ENCODE data around the gene PLOD3. TPM values are rescaled to one million over a fixed set of nuclear protein-coding genes. Genes with fewer than 3 reads are reported as not detected.

The PLOD3 gene
- total RNA-seq, 2 donors from 2014 or later = 31.5 to 55.9 TPM

- Histone ChIP-seq H3K27me3 (replicated peaks; ENCODE audit: insufficient read depth) (no peaks in the 10 kb centered on the region), H3K4me1 (ENCODE audit: control insufficient read depth in 1 of 2, low read depth in 2 of 2) (no peaks in the 10 kb centered on the region), H3K9me3 (no peaks in the 10 kb centered on the region), H3K4me3 (no peak overlapping the region), H3K27ac (no peak overlapping the region), H3K36me3 (peaks cover 11% of the 10 kb centered on the region)
- no peak for TF ChIP-seq CTCF (IDR thresholded peaks at IDR 0.05)
- DNase-seq (ENCODE audit: low spot score) = no peak
- no peak for ATAC-seq (ENCODE audit: insufficient number of reproducible peaks, low FRiP score, low read depth)
Observed at GRCh38 chr7:101231644-101232043, 14.3 kb upstream of the PLOD3 start.

DNA sequence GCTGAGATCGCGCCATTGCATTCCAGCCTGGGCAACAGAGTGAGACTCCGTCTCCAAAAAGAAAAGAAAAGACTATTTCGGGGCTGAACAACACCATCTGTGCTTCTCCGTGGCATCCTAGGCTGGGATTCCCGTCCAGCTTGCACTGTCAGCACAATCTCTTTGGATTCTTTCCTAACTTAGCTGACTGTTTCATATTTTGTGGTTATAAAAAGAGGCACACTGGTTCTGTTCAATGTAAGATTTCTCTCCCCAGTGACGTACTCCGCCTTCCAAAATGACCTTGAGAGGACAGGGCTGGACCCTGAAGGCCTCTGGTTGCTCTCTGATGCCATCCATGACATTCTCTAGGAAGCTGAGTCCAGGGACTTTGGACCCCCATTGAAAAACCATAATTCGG is 9.3 kb upstream of the PLOD3 start:
- Histone ChIP-seq H3K27me3 (replicated peaks; ENCODE audit: insufficient read depth) (no peaks in the 10 kb centered on the region), H3K27ac (no peak overlapping the region), H3K9me3 (no peaks in the 10 kb centered on the region), H3K4me3 (no peak overlapping the region), H3K36me3 (peaks cover 39% of the 10 kb centered on the region), H3K4me1 (ENCODE audit: control insufficient read depth in 1 of 2, low read depth in 2 of 2) (no peaks in the 10 kb centered on the region)
- ATAC-seq (ENCODE audit: insufficient number of reproducible peaks, low FRiP score, low read depth) (no peak), DNase-seq (ENCODE audit: low spot score) (no peak)
- TF ChIP-seq CTCF (IDR thresholded peaks at IDR 0.05) = no peak

DNA sequence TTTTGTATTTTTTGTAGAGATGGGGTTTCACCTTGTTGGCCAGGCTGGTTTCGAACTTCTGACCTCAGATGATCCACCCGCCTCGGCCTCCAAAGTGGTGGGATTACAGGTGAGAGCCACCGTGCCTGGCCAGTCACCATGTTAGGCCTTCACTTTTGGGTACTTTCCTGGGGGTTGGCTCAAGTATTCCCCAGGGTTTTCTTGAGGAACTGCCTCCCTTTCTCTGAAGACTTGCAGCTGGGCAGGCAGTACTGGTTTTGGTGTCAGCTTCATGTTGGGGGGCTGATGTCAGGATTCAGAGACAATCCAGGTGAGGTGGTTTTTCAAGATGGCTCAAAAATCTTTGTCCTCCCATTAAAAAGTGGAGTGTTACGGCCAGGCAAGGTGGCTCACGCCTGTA is 8.3 kb upstream of the PLOD3 start:
- Histone ChIP-seq H3K9me3 (no peaks in the 10 kb centered on the region), H3K4me3 (no peak overlapping the region), H3K36me3 (peaks cover 39% of the 10 kb centered on the region), H3K27me3 (replicated peaks; ENCODE audit: insufficient read depth) (no peaks in the 10 kb centered on the region), H3K27ac (no peak overlapping the region), H3K4me1 (ENCODE audit: control insufficient read depth in 1 of 2, low read depth in 2 of 2) (no peaks in the 10 kb centered on the region)
- no peak for ATAC-seq (ENCODE audit: insufficient number of reproducible peaks, low FRiP score, low read depth)
- DNase-seq (ENCODE audit: low spot score) = no peak
- no peak for TF ChIP-seq CTCF (IDR thresholded peaks at IDR 0.05)

- H3K4me1 ChIP-seq (ENCODE audit: control insufficient read depth in 1 of 2, low read depth in 2 of 2) = peaks cover 7 to 18% of the 10 kb centered on the region in 2 donors
- H3K27me3 ChIP-seq (replicated peaks; ENCODE audit: insufficient read depth) = no peaks in the 10 kb centered on the region
- TF ChIP-seq CTCF (IDR thresholded peaks at IDR 0.05) = no peak
- H3K9me3 ChIP-seq = no peaks in the 10 kb centered on the region
- no peak for DNase-seq (ENCODE audit: low spot score)
- peaks cover 37% of the 10 kb centered on the region for H3K36me3 ChIP-seq
- no peak overlapping the region for H3K4me3 ChIP-seq
- no peak overlapping the region for H3K27ac ChIP-seq
- no peak for ATAC-seq (ENCODE audit: insufficient number of reproducible peaks, low FRiP score, low read depth)
Observed at GRCh38 chr7:101223528-101223927, 6.1 kb upstream of the PLOD3 start.

- no peak overlapping the region for H3K4me3 ChIP-seq
- TF ChIP-seq CTCF (IDR thresholded peaks at IDR 0.05) = no peak
- no peak overlapping the region for H3K27ac ChIP-seq
- no peak for ATAC-seq (ENCODE audit: insufficient number of reproducible peaks, low FRiP score, low read depth)
- H3K4me1 ChIP-seq (ENCODE audit: control insufficient read depth in 1 of 2, low read depth in 2 of 2) = peaks cover 7 to 21% of the 10 kb centered on the region in 2 donors
- H3K27me3 ChIP-seq (replicated peaks; ENCODE audit: insufficient read depth) = no peaks in the 10 kb centered on the region
- H3K36me3 ChIP-seq = peaks cover 32% of the 10 kb centered on the region
- DNase-seq (ENCODE audit: low spot score) = no peak
- no peaks in the 10 kb centered on the region for H3K9me3 ChIP-seq
Observed at GRCh38 chr7:101222275-101222830, 5.0 kb upstream of the PLOD3 start.
